Fibroblast of the aortic adventitia (primary cell): ENCODE results near the gene NACC2. TPM values are rescaled to one million over a fixed set of nuclear protein-coding genes. Genes with fewer than 3 reads are reported as not detected.

Experiments used
- DNase-seq: peaks from one replicate; pipeline ENCODE4 v3.0.0-alpha.2; 2010; ENCODE audit warnings: low read depth
- H3K4me3 ChIP-seq: 2 replicates; pipeline ENCODE4 v1.5.1; 2011; ENCODE audit warnings: low read depth, mild to moderate bottlenecking, control low read depth, low read length, moderate library complexity
- total RNA-seq: library from RNA; depleted of rRNA; stranded (reverse); fragments of >200 nt; gene quantifications from 2 replicates; pipeline ENCODE4 v1.2.3, GENCODE V29; 2012; ENCODE audit warnings: low replicate concordance
- TF ChIP-seq, protein P1 (sequence below): IDR thresholded peaks from 2 replicates; pipeline ENCODE4 v1.5.1; 2011; ENCODE audit warnings: mild to moderate bottlenecking, low read length, control low read depth, inconsistent platforms; ENCODE audit not compliant: insufficient read depth

The NACC2 gene, protein sequence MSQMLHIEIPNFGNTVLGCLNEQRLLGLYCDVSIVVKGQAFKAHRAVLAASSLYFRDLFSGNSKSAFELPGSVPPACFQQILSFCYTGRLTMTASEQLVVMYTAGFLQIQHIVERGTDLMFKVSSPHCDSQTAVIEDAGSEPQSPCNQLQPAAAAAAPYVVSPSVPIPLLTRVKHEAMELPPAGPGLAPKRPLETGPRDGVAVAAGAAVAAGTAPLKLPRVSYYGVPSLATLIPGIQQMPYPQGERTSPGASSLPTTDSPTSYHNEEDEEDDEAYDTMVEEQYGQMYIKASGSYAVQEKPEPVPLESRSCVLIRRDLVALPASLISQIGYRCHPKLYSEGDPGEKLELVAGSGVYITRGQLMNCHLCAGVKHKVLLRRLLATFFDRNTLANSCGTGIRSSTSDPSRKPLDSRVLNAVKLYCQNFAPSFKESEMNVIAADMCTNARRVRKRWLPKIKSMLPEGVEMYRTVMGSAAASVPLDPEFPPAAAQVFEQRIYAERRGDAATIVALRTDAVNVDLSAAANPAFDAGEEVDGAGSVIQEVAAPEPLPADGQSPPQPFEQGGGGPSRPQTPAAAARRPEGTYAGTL
- 17.4 and 27.1 TPM in 2 replicates for total RNA-seq

DNA sequence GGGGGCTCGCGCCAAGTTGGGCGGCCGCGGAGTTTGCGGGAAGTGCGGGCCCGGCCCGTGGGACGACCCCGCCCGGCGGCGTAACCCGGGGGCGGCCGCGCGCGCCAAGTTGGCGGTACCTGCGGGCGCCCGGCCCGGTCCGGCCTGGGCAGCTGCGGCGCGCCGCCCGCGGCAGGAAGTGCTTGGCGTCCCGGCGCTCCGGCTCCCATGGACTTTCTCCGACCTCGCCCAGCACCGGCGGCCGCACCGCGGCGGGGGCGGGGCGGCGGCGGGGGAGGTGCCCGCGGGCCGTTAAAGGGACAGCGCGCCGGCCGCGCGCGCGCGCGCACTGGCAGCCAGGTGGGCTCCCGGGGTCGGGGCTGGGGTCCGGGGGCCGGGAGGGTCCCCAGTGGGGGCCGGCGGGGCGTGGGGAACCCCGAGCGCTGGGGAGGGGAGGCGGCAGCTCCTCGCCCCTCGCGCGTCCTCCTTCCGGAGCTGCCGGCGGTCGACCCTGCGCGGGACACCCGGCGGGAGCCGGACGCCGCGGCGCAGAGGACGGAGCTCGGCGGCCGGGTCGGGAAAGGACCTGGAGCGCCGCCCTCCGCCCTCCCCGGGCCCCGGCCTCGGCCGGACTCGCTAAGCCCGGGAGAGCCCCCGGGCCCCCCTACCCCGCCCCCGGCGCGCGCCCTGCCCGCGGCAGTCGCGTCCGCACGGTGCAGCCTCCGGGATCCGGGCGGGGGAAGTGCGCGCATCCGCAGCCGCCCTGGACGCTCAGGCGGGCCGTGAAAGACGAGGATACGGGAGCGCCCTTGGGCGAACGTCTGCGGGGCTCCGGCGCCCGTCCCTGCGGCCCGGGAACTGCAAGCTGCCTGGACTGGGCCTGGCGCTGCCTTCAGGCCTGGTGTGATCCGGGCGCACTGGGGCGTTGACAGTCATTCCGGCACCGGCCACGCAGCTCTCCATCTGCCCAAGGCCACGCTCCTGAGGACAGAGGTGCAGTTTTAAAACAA, at the start of gene NACC2:
Gene NACC2 (minus strand): TSS at position 220 of the 989 bp plus-strand sequence. CDS start 44,768 bp downstream, outside the sequence.
- peak within 1 kb of the TSS; percentile 75 for H3K4me3 ChIP-seq
- TF ChIP-seq, protein P1, sequence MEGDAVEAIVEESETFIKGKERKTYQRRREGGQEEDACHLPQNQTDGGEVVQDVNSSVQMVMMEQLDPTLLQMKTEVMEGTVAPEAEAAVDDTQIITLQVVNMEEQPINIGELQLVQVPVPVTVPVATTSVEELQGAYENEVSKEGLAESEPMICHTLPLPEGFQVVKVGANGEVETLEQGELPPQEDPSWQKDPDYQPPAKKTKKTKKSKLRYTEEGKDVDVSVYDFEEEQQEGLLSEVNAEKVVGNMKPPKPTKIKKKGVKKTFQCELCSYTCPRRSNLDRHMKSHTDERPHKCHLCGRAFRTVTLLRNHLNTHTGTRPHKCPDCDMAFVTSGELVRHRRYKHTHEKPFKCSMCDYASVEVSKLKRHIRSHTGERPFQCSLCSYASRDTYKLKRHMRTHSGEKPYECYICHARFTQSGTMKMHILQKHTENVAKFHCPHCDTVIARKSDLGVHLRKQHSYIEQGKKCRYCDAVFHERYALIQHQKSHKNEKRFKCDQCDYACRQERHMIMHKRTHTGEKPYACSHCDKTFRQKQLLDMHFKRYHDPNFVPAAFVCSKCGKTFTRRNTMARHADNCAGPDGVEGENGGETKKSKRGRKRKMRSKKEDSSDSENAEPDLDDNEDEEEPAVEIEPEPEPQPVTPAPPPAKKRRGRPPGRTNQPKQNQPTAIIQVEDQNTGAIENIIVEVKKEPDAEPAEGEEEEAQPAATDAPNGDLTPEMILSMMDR: no peak
- peak; percentile 45 for DNase-seq

DNA sequence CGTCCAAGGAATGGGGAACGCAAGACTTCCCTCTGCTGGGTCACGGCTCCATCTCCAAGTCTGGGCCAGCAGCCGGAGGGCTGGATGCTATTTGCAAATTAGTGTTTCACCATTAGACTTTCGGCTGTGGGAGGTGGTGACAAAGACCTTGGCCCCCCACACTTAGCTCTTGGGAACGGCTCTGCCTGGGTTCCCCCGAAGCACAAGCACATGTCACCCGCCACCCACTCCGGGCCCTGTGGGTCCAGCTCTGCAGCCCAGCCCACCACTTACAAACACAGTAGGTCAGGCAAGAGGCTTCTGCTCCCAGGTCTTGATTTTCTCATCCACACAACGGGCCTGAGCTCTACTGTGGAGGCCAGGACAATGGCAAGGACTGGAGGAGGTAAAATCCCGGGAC, 49.4 kb upstream of the NACC2 start:
- TF ChIP-seq, protein P1: no peak
- DNase-seq: no peak
- H3K4me3 ChIP-seq: no peak overlapping the region

DNA sequence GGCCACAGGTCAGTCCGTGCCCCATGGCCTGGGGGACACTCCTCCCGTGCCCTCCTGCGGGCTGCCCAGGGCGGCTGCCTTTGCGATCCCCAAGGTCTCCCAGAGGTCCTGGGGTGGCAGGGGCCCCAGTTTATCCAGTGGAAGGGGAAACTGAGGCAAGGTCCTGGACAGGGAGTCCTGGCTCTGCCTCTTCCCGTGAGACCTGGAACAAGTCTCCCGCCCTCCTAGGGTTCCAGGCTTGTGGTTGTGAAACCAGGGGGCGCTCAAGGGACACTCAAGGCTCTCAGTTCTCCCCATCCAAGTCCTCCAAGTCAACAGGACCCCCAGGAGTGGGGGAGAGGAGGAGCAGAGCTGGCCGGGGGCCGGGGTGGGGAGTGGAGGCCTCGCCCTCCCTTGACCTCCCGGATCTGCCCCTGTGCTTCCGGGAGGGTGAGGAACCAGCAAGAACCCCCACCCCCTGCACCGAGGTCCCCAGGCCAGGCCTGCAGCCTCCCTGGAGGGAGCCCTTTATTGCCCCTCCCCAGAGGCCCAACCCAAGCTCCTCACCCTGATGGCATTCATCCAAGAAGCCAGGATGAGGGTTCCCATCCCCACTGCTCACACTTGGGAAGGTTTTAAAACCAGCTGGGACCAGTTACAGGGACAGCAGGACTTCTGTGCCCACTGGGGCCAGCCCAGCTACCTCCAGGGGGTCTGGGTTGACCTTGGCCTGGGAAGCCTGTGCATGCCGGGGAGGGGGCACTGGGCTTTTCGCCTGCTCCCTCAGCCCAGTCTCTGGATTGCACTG, 48.3 kb upstream of the NACC2 start:
- H3K4me3 ChIP-seq: no peak overlapping the region
- DNase-seq: peak; percentile 21
- TF ChIP-seq, protein P1: peak; percentile 36

DNA sequence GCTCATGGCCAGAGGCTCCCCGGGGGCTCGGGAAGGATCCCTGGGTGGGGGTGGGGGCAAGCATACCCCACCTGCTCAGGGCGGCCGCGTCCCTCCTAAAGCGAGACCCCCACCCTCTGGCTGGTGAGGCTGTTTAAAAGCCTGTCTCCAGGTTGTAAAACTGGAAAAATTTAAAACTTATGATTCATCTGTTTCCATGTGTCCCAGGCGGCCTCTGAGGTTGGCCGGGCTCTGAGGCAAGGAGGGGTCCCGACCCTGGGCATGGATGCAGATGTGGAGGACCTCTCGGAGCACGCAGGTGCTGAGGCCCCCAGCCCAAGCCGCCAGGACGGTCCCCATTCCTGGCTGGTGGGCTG, 47.7 kb upstream of the NACC2 start:
- no peak overlapping the region for H3K4me3 ChIP-seq
- TF ChIP-seq, protein P1: no peak
- DNase-seq: no peak

DNA sequence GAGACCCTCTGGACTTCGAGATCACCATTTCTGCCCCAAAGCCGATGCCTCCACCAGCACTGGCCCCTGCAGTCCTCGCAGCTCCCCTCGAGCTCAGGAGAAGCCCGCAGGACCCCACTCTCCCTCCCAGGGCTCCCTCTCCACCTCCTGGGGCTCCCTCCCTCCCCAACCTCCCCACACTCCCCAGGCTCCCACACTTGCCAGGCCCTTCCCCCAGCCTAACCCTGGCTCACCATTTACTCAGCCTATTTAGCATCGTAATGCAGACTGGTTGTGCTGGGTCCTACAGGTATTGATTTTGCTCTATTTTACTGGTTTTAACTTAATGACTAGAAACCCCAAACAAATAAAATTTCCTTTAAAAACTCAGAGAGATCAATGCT, 47.3 kb upstream of the NACC2 start:
- no peak overlapping the region for H3K4me3 ChIP-seq
- DNase-seq: no peak
- TF ChIP-seq, protein P1: no peak
